ENCODE data around the gene EPHA6.

Gene EPHA6

DNA sequence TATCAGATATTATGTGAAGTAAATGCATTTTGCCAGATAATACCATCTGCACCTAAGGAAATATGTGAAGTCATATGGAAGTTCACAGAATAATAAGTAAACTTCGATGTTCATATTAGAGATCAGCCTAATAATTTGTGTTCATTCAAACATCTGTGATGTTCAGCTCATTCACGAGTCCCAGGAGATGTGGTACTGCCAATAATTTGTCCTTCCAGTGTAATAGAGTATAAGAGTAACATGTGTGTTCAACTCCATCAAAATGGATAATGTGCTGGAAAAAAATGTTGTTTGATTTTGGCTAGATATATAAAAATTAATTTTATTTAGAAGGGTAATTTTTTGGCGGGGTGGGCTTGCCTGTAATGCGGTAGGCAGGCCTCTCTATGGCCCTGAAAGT is 874.7 kb downstream of the EPHA6 start:
- Histone ChIP-seq H3K4me1 (ENCODE audit: control insufficient read depth, insufficient read depth, low read length) (no peaks in the 10 kb centered on the region), H3K27ac (ENCODE audit: low read length) (no peak overlapping the region), H3K4me3 (ENCODE audit: low read length in 2 of 2) (no peak overlapping the region), H3K9ac (ENCODE audit: low read length in 2 of 2) (no peak overlapping the region), H3K9me3 (ENCODE audit: control insufficient read depth in 2 of 2, low read length in 2 of 2) (no peaks in the 10 kb centered on the region), H3K27me3 (ENCODE audit: control insufficient read depth in 1 of 2, insufficient read depth in 2 of 2, low read length in 2 of 2) (no peaks in the 10 kb centered on the region), H3K36me3 (ENCODE audit: control insufficient read depth in 2 of 2, insufficient read depth in 2 of 2, low read length in 2 of 2) (no peaks in the 10 kb centered on the region)

DNA sequence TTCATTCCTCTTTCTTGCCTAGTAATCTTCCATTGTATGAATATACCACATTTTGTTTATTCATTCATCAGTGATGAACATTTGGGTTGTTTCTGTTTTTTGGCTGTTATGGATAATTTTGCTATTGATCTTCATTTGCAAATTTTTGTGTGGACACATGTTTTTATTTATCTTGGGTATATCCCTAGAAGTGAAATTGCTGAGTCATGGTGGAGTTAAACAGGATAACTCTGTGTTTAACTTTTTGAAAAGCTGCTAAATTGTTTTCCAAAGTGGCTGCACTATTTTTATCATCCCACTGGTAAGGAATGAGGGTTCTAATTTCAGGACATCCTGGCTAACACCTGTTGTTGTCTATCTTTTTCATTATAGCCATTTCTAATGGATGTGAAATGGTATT is 875.6 kb downstream of the EPHA6 start:
- H3K4me3 ChIP-seq (ENCODE audit: low read length in 2 of 2): no peak overlapping the region

DNA sequence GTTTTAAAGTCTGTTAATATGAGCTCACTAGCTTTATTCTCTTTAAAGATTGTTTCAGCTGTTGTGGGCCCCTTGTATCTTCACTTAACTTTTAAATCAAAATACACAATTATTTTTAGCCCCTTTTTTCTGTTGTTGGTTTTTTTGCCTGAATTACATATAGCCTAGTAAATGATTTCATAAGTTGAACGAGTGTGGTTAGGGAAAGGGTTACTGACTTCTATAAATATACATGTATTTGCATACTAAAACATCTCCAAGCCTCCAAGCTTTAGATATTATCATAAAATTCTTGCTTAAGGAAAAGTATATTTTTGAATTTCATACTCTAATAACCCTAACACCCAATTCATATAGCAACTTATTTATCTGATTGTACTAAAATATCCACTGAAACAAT is 877.0 kb downstream of the EPHA6 start:
- Histone ChIP-seq H3K36me3 (ENCODE audit: control insufficient read depth in 2 of 2, insufficient read depth in 2 of 2, low read length in 2 of 2) (no peaks in the 10 kb centered on the region), H3K9me3 (ENCODE audit: control insufficient read depth in 2 of 2, low read length in 2 of 2) (no peaks in the 10 kb centered on the region), H3K27ac (ENCODE audit: low read length) (no peak overlapping the region), H3K9ac (ENCODE audit: low read length in 2 of 2) (no peak overlapping the region), H3K4me3 (ENCODE audit: low read length in 2 of 2) (no peak overlapping the region), H3K27me3 (ENCODE audit: control insufficient read depth in 1 of 2, insufficient read depth in 2 of 2, low read length in 2 of 2) (no peaks in the 10 kb centered on the region), H3K4me1 (ENCODE audit: control insufficient read depth, insufficient read depth, low read length) (no peaks in the 10 kb centered on the region)

More for the DNA sequence above, 875.6 kb downstream of the EPHA6 start:
- H3K9ac ChIP-seq (ENCODE audit: low read length in 2 of 2): no peak overlapping the region
- no peaks in the 10 kb centered on the region for H3K27me3 ChIP-seq (ENCODE audit: control insufficient read depth in 1 of 2, insufficient read depth in 2 of 2, low read length in 2 of 2)
- H3K9me3 ChIP-seq (ENCODE audit: control insufficient read depth in 2 of 2, low read length in 2 of 2): no peaks in the 10 kb centered on the region
- H3K36me3 ChIP-seq (ENCODE audit: control insufficient read depth in 2 of 2, insufficient read depth in 2 of 2, low read length in 2 of 2): no peaks in the 10 kb centered on the region
- H3K27ac ChIP-seq (ENCODE audit: low read length): no peak overlapping the region
- no peaks in the 10 kb centered on the region for H3K4me1 ChIP-seq (ENCODE audit: control insufficient read depth, insufficient read depth, low read length)

DNA sequence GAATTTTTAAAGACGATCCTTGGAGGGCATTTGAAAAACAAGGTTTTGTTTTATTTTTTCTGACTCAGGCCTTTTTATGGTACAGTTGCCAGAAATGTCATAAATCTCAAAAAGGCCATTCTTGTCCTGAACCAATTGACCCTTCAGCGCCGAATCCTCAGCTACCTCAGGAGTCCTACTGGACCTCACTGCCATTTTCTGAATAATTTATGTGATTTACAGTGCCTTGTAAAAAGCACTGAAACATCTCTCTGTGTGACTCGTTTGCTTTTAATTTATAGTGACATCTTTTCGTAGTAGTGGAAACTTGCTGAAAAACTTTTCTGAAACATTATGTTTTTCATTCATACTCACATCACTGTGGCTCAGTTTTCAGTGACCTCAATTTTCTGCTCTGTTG is 878.0 kb downstream of the EPHA6 start:
- no peak overlapping the region for H3K27ac ChIP-seq (ENCODE audit: low read length)
- no peaks in the 10 kb centered on the region for H3K27me3 ChIP-seq (ENCODE audit: control insufficient read depth in 1 of 2, insufficient read depth in 2 of 2, low read length in 2 of 2)
- H3K4me3 ChIP-seq (ENCODE audit: low read length in 2 of 2): no peak overlapping the region
- H3K4me1 ChIP-seq (ENCODE audit: control insufficient read depth, insufficient read depth, low read length): no peaks in the 10 kb centered on the region
- no peak overlapping the region for H3K9ac ChIP-seq (ENCODE audit: low read length in 2 of 2)
- no peaks in the 10 kb centered on the region for H3K36me3 ChIP-seq (ENCODE audit: control insufficient read depth in 2 of 2, insufficient read depth in 2 of 2, low read length in 2 of 2)
- H3K9me3 ChIP-seq (ENCODE audit: control insufficient read depth in 2 of 2, low read length in 2 of 2): no peaks in the 10 kb centered on the region

DNA sequence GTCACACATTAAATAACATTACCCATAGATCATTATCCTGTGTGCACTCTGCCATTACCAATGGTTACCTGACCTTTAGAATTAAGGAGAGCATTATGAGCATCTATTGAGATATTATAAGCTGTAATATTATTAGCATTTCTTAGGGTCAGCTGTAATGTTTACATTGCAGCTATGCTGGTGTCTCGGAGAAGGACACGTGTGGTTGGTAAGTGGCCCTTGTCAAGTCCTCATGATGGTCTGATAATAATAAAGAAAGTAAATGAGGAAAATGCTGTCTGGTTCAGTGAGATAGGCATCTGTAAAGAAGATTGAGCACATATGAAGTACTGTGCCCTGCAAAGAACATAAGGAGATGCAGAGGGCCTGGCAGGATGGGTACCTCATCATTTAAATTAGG is 878.4 kb downstream of the EPHA6 start:
- Histone ChIP-seq H3K9me3 (ENCODE audit: control insufficient read depth in 2 of 2, low read length in 2 of 2) (no peaks in the 10 kb centered on the region), H3K9ac (ENCODE audit: low read length in 2 of 2) (no peak overlapping the region), H3K27ac (ENCODE audit: low read length) (no peak overlapping the region), H3K27me3 (ENCODE audit: control insufficient read depth in 1 of 2, insufficient read depth in 2 of 2, low read length in 2 of 2) (no peaks in the 10 kb centered on the region), H3K4me3 (ENCODE audit: low read length in 2 of 2) (no peak overlapping the region), H3K36me3 (ENCODE audit: control insufficient read depth in 2 of 2, insufficient read depth in 2 of 2, low read length in 2 of 2) (no peaks in the 10 kb centered on the region), H3K4me1 (ENCODE audit: control insufficient read depth, insufficient read depth, low read length) (no peaks in the 10 kb centered on the region)

DNA sequence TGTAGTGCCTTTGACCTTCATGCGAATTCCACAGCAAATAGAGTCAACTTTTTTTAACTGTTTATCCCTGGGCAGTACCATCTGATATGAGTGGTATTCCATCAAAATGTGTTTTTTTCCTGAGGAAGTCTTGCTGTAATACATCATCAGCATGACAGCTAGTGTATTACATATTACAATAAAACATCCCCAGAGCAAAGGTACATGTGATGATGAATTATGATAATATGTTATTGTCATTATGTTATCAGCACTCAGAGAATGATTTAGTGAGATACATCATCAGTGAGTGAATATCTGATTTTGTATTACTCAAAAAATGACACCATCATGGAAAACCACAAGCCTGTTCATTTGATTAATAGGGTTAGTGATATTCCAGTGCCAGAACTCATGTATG is 880.5 kb downstream of the EPHA6 start:
- Histone ChIP-seq H3K4me1 (ENCODE audit: control insufficient read depth, insufficient read depth, low read length) (no peaks in the 10 kb centered on the region), H3K36me3 (ENCODE audit: control insufficient read depth in 2 of 2, insufficient read depth in 2 of 2, low read length in 2 of 2) (no peaks in the 10 kb centered on the region), H3K27me3 (ENCODE audit: control insufficient read depth in 1 of 2, insufficient read depth in 2 of 2, low read length in 2 of 2) (no peaks in the 10 kb centered on the region), H3K27ac (ENCODE audit: low read length) (no peak overlapping the region), H3K9me3 (ENCODE audit: control insufficient read depth in 2 of 2, low read length in 2 of 2) (no peaks in the 10 kb centered on the region), H3K4me3 (ENCODE audit: low read length in 2 of 2) (no peak overlapping the region), H3K9ac (ENCODE audit: low read length in 2 of 2) (no peak overlapping the region)

DNA sequence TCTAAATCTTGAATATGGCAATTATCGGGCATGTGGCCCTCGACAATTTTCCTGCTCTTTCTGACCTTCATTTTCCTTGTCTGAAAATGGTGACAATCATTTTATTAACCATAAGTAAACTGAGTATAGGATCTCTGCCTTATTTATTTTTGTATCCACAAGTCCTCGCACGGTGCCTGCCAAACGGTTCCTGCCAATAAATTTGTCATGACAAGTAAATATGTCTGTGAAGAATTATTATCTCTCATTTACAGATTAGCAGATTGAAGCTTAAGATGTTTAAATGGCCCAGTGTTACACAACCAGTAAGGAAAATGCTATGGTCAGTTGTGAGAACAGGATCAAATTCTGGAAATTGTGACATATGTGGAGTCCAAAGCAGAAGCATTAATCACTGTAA is 884.3 kb downstream of the EPHA6 start:
- no peaks in the 10 kb centered on the region for H3K36me3 ChIP-seq (ENCODE audit: control insufficient read depth in 2 of 2, insufficient read depth in 2 of 2, low read length in 2 of 2)
- H3K9ac ChIP-seq (ENCODE audit: low read length in 2 of 2): no peak overlapping the region
- no peak overlapping the region for H3K4me3 ChIP-seq (ENCODE audit: low read length in 2 of 2)
- H3K27ac ChIP-seq (ENCODE audit: low read length): no peak overlapping the region
- H3K4me1 ChIP-seq (ENCODE audit: control insufficient read depth, insufficient read depth, low read length): no peaks in the 10 kb centered on the region
- H3K27me3 ChIP-seq (ENCODE audit: control insufficient read depth in 1 of 2, insufficient read depth in 2 of 2, low read length in 2 of 2): no peaks in the 10 kb centered on the region
- H3K9me3 ChIP-seq (ENCODE audit: control insufficient read depth in 2 of 2, low read length in 2 of 2): no peaks in the 10 kb centered on the region

DNA sequence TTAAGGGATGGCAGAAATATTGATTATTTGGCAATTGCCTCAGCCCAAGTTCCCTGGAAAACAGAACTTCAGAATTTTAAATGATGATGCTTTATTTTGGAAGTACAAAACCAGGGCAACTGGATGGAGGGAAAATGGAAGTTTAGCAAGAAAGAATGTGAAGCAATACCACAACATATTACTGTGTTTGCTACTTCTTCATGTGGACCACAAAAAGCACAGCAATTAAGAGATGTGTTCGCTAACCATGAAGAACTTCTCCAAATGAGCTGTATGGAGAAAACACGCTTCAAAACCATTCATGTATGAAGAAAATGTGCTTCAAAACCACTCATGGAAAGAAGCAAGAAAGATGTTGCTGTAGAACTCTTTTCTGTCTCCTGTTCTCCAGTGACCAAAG is 885.5 kb downstream of the EPHA6 start:
- Histone ChIP-seq H3K4me3 (ENCODE audit: low read length in 2 of 2) (no peak overlapping the region), H3K4me1 (ENCODE audit: control insufficient read depth, insufficient read depth, low read length) (no peaks in the 10 kb centered on the region), H3K27ac (ENCODE audit: low read length) (no peak overlapping the region), H3K9ac (ENCODE audit: low read length in 2 of 2) (no peak overlapping the region), H3K27me3 (ENCODE audit: control insufficient read depth in 1 of 2, insufficient read depth in 2 of 2, low read length in 2 of 2) (no peaks in the 10 kb centered on the region), H3K36me3 (ENCODE audit: control insufficient read depth in 2 of 2, insufficient read depth in 2 of 2, low read length in 2 of 2) (no peaks in the 10 kb centered on the region), H3K9me3 (ENCODE audit: control insufficient read depth in 2 of 2, low read length in 2 of 2) (no peaks in the 10 kb centered on the region)

DNA sequence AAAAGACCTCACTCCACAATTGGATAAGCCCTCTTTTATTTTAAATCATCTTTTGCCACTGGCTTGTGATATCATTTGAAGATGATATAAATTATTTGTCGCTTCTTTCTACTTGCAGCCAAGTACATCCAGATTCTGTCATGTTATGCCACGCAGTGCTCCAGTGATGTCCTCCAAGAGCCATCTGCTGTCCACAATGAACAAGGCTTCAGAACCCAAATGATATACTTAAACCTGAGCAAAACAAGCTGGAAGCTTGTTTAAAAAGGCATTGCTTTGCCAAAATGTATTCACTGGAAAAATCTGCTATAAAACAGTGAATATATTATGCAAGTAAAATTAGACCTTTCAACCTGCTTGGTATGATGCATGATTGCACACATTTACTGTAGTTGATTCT is 891.4 kb downstream of the EPHA6 start:
- Histone ChIP-seq H3K4me1 (ENCODE audit: control insufficient read depth, insufficient read depth, low read length) (no peaks in the 10 kb centered on the region), H3K9me3 (ENCODE audit: control insufficient read depth in 2 of 2, low read length in 2 of 2) (no peaks in the 10 kb centered on the region), H3K4me3 (ENCODE audit: low read length in 2 of 2) (no peak overlapping the region), H3K27ac (ENCODE audit: low read length) (no peak overlapping the region), H3K36me3 (ENCODE audit: control insufficient read depth in 2 of 2, insufficient read depth in 2 of 2, low read length in 2 of 2) (no peaks in the 10 kb centered on the region), H3K27me3 (ENCODE audit: control insufficient read depth in 1 of 2, insufficient read depth in 2 of 2, low read length in 2 of 2) (no peaks in the 10 kb centered on the region), H3K9ac (ENCODE audit: low read length in 2 of 2) (no peak overlapping the region)

DNA sequence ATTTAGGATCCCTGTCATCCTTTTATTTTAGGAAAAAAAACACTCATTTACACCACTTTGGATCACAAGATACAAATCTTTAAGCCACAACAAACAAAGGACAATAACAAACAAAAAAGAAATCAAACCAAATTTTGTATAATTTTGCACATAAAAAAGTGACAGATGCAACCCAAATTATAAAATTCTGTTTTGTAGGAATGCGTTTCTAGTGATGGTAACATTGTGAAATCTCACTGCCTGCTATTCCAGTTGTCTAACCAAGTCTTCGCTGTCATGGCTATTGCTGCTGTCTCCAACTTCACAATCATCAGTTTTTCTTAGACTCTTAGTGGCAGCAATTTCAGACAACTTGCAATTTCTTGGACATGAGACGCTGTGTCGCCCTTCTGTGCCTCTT is 891.8 kb downstream of the EPHA6 start:
- Histone ChIP-seq H3K36me3 (ENCODE audit: control insufficient read depth in 2 of 2, insufficient read depth in 2 of 2, low read length in 2 of 2) (no peaks in the 10 kb centered on the region), H3K27me3 (ENCODE audit: control insufficient read depth in 1 of 2, insufficient read depth in 2 of 2, low read length in 2 of 2) (no peaks in the 10 kb centered on the region), H3K27ac (ENCODE audit: low read length) (no peak overlapping the region), H3K4me1 (ENCODE audit: control insufficient read depth, insufficient read depth, low read length) (no peaks in the 10 kb centered on the region), H3K9ac (ENCODE audit: low read length in 2 of 2) (no peak overlapping the region), H3K4me3 (ENCODE audit: low read length in 2 of 2) (no peak overlapping the region), H3K9me3 (ENCODE audit: control insufficient read depth in 2 of 2, low read length in 2 of 2) (no peaks in the 10 kb centered on the region)

DNA sequence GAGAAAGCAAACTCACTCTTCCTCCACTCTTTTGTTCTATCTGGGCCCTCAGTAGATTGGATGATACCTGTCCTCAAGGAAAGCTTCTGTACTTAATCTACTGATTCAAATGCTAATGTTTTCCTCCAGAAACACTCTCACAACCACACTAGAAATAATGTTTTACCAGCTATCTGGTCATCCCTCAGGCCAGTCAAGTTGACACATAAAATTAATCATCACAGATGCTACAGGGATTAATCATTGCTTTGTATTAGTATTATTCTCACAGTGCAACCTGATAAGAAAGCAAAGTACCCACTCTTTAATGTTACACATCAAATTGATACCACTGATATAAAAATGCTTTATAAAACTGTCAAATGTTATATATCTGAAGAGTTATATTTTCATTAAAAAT is 897.3 kb downstream of the EPHA6 start:
- H3K27ac ChIP-seq (ENCODE audit: low read length): no peak overlapping the region
- no peaks in the 10 kb centered on the region for H3K27me3 ChIP-seq (ENCODE audit: control insufficient read depth in 1 of 2, insufficient read depth in 2 of 2, low read length in 2 of 2)
- no peak overlapping the region for H3K4me3 ChIP-seq (ENCODE audit: low read length in 2 of 2)
- no peak overlapping the region for H3K9ac ChIP-seq (ENCODE audit: low read length in 2 of 2)
- no peaks in the 10 kb centered on the region for H3K9me3 ChIP-seq (ENCODE audit: control insufficient read depth in 2 of 2, low read length in 2 of 2)
- H3K36me3 ChIP-seq (ENCODE audit: control insufficient read depth in 2 of 2, insufficient read depth in 2 of 2, low read length in 2 of 2): no peaks in the 10 kb centered on the region
- no peaks in the 10 kb centered on the region for H3K4me1 ChIP-seq (ENCODE audit: control insufficient read depth, insufficient read depth, low read length)

DNA sequence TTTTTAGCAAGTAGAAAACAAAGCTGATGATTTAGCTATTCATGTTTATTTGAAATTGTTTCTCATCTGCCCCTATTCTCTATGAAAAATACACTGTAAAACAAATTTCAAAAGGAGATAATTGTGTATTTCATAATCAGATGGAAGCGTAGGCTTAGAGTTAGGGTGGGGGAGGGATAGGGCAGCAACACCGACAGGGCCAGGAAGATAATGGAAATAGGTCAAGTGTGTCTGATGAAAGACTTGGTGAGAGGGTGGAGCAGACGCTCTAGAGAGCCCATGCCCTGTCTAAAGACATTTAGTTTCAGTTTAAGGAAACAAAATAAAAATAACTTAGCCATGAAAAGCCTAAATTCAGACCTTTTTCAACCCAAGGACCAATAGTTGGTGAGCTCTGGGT is 898.5 kb downstream of the EPHA6 start:
- no peaks in the 10 kb centered on the region for H3K9me3 ChIP-seq (ENCODE audit: control insufficient read depth in 2 of 2, low read length in 2 of 2)
- no peak overlapping the region for H3K27ac ChIP-seq (ENCODE audit: low read length)
- no peak overlapping the region for H3K9ac ChIP-seq (ENCODE audit: low read length in 2 of 2)
- H3K27me3 ChIP-seq (ENCODE audit: control insufficient read depth in 1 of 2, insufficient read depth in 2 of 2, low read length in 2 of 2): no peaks in the 10 kb centered on the region
- H3K4me1 ChIP-seq (ENCODE audit: control insufficient read depth, insufficient read depth, low read length): no peaks in the 10 kb centered on the region
- no peaks in the 10 kb centered on the region for H3K36me3 ChIP-seq (ENCODE audit: control insufficient read depth in 2 of 2, insufficient read depth in 2 of 2, low read length in 2 of 2)
- H3K4me3 ChIP-seq (ENCODE audit: low read length in 2 of 2): no peak overlapping the region

Measured in stomach smooth muscle (tissue), 2 donors.